OCI-LY1 (cell line): Measurements from ENCODE around the gene MED15.

Experiments
- H2AFZ ChIP-seq: fragments of 200-600 bp; sonication (generic), shearing (Covaris generic); 2 replicates; pipeline ENCODE4 v1.6.0; 2014; ENCODE audit warnings: antibody characterized with exemption, mild to moderate bottlenecking, low read length
- H3F3A ChIP-seq: fragments of 200-600 bp; sonication (generic), shearing (Covaris generic); 2 replicates; pipeline ENCODE4 v1.6.0; 2014; ENCODE audit warnings: mild to moderate bottlenecking, antibody characterized with exemption, low read length, moderate library complexity; ENCODE audit not compliant: insufficient read depth
- H3K27ac ChIP-seq: fragments of 200-600 bp; sonication (generic); 2 replicates; pipeline ENCODE4 v1.5.1; 2014; ENCODE audit warnings: low read length, mixed run types, mild to moderate bottlenecking, low read depth; ENCODE audit not compliant: poor library complexity, severe bottlenecking
- H3K27me3 ChIP-seq: fragments of 200-600 bp; sonication (generic); 2 replicates; pipeline ENCODE4 v1.6.0; 2014; ENCODE audit warnings: antibody characterized with exemption, mild to moderate bottlenecking, low read length, moderate library complexity; ENCODE audit not compliant: insufficient read depth
- H3K36me3 ChIP-seq: fragments of 200-600 bp; sonication (generic); 2 replicates; pipeline ENCODE4 v1.6.1; 2014; ENCODE audit warnings: mild to moderate bottlenecking, antibody characterized with exemption, low read length, moderate library complexity, mixed read lengths; ENCODE audit not compliant: insufficient read depth
- H3K4me1 ChIP-seq: fragments of 200-600 bp; sonication (generic); 2 replicates; pipeline ENCODE4 v1.5.1; 2014; ENCODE audit warnings: mild to moderate bottlenecking, low read length, moderate library complexity; ENCODE audit not compliant: insufficient read depth, severe bottlenecking
- H3K4me2 ChIP-seq: fragments of 200-600 bp; sonication (generic), shearing (Covaris generic); 2 replicates; pipeline ENCODE4 v1.6.1; 2014; ENCODE audit warnings: low read length
- H3K4me3 ChIP-seq: fragments of 200-600 bp; sonication (generic); 2 replicates; pipeline ENCODE4 v1.5.1; 2014; ENCODE audit warnings: low read length, low read depth, mild to moderate bottlenecking, mixed read lengths; ENCODE audit not compliant: poor library complexity, severe bottlenecking
- H3K79me2 ChIP-seq: fragments of 200-600 bp; shearing (Covaris generic); 2 replicates; pipeline ENCODE4 v1.6.1; 2016; ENCODE audit warnings: mixed run types, low read length, mixed read lengths; ENCODE audit not compliant: insufficient read depth
- H3K9ac ChIP-seq: fragments of 200-600 bp; sonication (generic), shearing (Covaris generic); 2 replicates; pipeline ENCODE4 v1.6.1; 2014; ENCODE audit warnings: mild to moderate bottlenecking, low read length, mixed read lengths
- H3K9me2 ChIP-seq: fragments of 200-600 bp; sonication (generic), shearing (Covaris generic); 2 replicates; pipeline ENCODE4 v1.6.1; 2014; ENCODE audit warnings: low read depth, mild to moderate bottlenecking, low read length, mixed read lengths
- H3K9me3 ChIP-seq: fragments of 200-600 bp; shearing (Covaris generic); 2 replicates; pipeline ENCODE4 v1.6.1; 2014; ENCODE audit warnings: low read length, mixed read lengths
- H4K20me1 ChIP-seq: fragments of 200-600 bp; sonication (generic), shearing (Covaris generic); 2 replicates; pipeline ENCODE4 v1.6.0; 2016; ENCODE audit warnings: mild to moderate bottlenecking, low read length; ENCODE audit not compliant: insufficient read depth
- CTCF ChIP-seq: fragments of 200-600 bp; sonication (generic), shearing (Covaris generic); IDR thresholded peaks from 2 replicates; pipeline ENCODE4 v1.5.1; 2017; ENCODE audit warnings: mild to moderate bottlenecking, antibody characterized with exemption, low read length, moderate library complexity, mixed read lengths
- EZH2 ChIP-seq: fragments of 200-600 bp; sonication (generic), shearing (Covaris generic); IDR thresholded peaks from 2 replicates; pipeline ENCODE4 v1.8.0; 2017; ENCODE audit warnings: borderline replicate concordance, mixed run types, mild to moderate bottlenecking, antibody characterized with exemption, low read length, moderate library complexity, mixed read lengths

Gene MED15

GRCh38 chr22:20585639-20586402, 78.4 kb downstream of the MED15 start:
- no peaks in the 10 kb centered on the region for H3K9me3 ChIP-seq
- H4K20me1 ChIP-seq, result no peaks in the 10 kb centered on the region
- no peaks in the 10 kb centered on the region for H3K27me3 ChIP-seq
- H3K79me2 ChIP-seq, result no peaks in the 10 kb centered on the region
- H3K9ac ChIP-seq, result no peak overlapping the region
- H3K36me3 ChIP-seq, result peaks cover 54% of the 10 kb centered on the region
- H3K4me1 ChIP-seq, result no peaks in the 10 kb centered on the region
- no peak overlapping the region for H3K27ac ChIP-seq
- H2AFZ ChIP-seq, result no peak overlapping the region
- no peak overlapping the region for H3K4me2 ChIP-seq
- H3K4me3 ChIP-seq, result no peak overlapping the region
- TF ChIP-seq CTCF (no peak), EZH2 (no peak)
- H3F3A ChIP-seq, result no peaks in the 10 kb centered on the region
- H3K9me2 ChIP-seq, result no peaks in the 10 kb centered on the region

GRCh38 chr22:20586403-20586745, 79.0 kb downstream of the MED15 start:
- Histone ChIP-seq H3K27ac (no peak overlapping the region), H3K4me1 (no peaks in the 10 kb centered on the region), H3K36me3 (peaks cover 54% of the 10 kb centered on the region), H4K20me1 (no peaks in the 10 kb centered on the region), H3K9me2 (no peaks in the 10 kb centered on the region), H3K9me3 (no peaks in the 10 kb centered on the region), H3K9ac (no peak overlapping the region), H3K27me3 (no peaks in the 10 kb centered on the region), H3F3A (no peaks in the 10 kb centered on the region), H3K4me3 (no peak overlapping the region), H2AFZ (no peak overlapping the region), H3K4me2 (no peak overlapping the region), H3K79me2 (no peaks in the 10 kb centered on the region)
- TF ChIP-seq EZH2 (no peak), CTCF (no peak)

- H3K79me2 ChIP-seq, result no peaks in the 10 kb centered on the region
- no peak overlapping the region for H2AFZ ChIP-seq
- H3K4me1 ChIP-seq, result no peaks in the 10 kb centered on the region
- no peaks in the 10 kb centered on the region for H3K9me2 ChIP-seq
- H3K9me3 ChIP-seq, result no peaks in the 10 kb centered on the region
- peaks cover 48% of the 10 kb centered on the region for H3K36me3 ChIP-seq
- H3K27me3 ChIP-seq, result no peaks in the 10 kb centered on the region
- no peak for TF ChIP-seq CTCF
- TF ChIP-seq EZH2, result no peak
- H3K27ac ChIP-seq, result no peak overlapping the region
- H4K20me1 ChIP-seq, result no peaks in the 10 kb centered on the region
- no peaks in the 10 kb centered on the region for H3F3A ChIP-seq
- no peak overlapping the region for H3K4me2 ChIP-seq
- no peak overlapping the region for H3K9ac ChIP-seq
- no peak overlapping the region for H3K4me3 ChIP-seq
Observed at GRCh38 chr22:20587206-20587958, 80.0 kb downstream of the MED15 start.
